ENCODE results near the gene MORN5.

The MORN5 gene

GRCh38 chr9:122239722-122240121 is 80.0 kb downstream of the MORN5 start:
- DNase-seq = peak; percentile 26

GRCh38 chr9:122244349-122244748 is 84.6 kb downstream of the MORN5 start:
- DNase-seq = no peak

GRCh38 chr9:122246666-122247065 is 87.0 kb downstream of the MORN5 start:
- DNase-seq = peak; percentile 23

GRCh38 chr9:122248448-122248865 is 88.7 kb downstream of the MORN5 start:
- DNase-seq = peak; percentile 4
